HepG2 (cell line): ENCODE measurements around the gene CAPN9. TPM values are rescaled to one million over a fixed set of nuclear protein-coding genes. Genes with fewer than 3 reads are reported as not detected.

Experiments used
- ARNT ChIP-seq: fragments of 450-650 bp; IDR thresholded peaks from 2 replicates; pipeline ENCODE4 v1.6.1; 2017
- BHLHE40 ChIP-seq: IDR thresholded peaks from 2 replicates; pipeline ENCODE4 v1.6.1; 2011; ENCODE audit warnings: low read length, improper control_type of control experiment
- BORCS8-MEF2B ChIP-seq: sonication (generic); formaldehyde crosslinking; IDR thresholded peaks from 2 replicates; pipeline ENCODE4 v1.8.0; 2022; ENCODE audit warnings: mild to moderate bottlenecking, missing genetic modification reagents
- E2F1 ChIP-seq: sonication (generic); formaldehyde crosslinking; IDR thresholded peaks from 2 replicates; pipeline ENCODE4 v1.5.0; 2020; ENCODE audit warnings: missing genetic modification reagents
- FOSL2 ChIP-seq: sonication (generic); formaldehyde crosslinking; IDR thresholded peaks from 2 replicates; pipeline ENCODE4 v1.4.0; 2020; ENCODE audit warnings: missing genetic modification reagents
- KDM6A ChIP-seq: IDR thresholded peaks from 2 replicates; pipeline ENCODE4 v1.6.1; 2016; ENCODE audit warnings: low read depth
- MYNN ChIP-seq: sonication (generic); formaldehyde crosslinking; IDR thresholded peaks from 2 replicates; pipeline ENCODE4 v1.4.0; 2020; ENCODE audit warnings: mild to moderate bottlenecking, low read depth, missing genetic modification reagents
- NFKBIZ ChIP-seq: IDR thresholded peaks from 2 replicates; pipeline ENCODE4 v1.6.1; 2018; ENCODE audit warnings: missing genetic modification reagents, missing compliant biosample characterization
- SIN3A ChIP-seq: IDR thresholded peaks from 2 replicates; pipeline ENCODE4 v1.6.1; 2011; ENCODE audit warnings: low read depth, mild to moderate bottlenecking, control low read depth, low read length, borderline replicate concordance
- TP53 ChIP-seq: sonication (generic); formaldehyde crosslinking; conservative IDR thresholded peaks from 2 replicates; pipeline ENCODE4 v1.4.0; 2020; ENCODE audit warnings: missing genetic modification reagents
- ZNF10 ChIP-seq: sonication (generic); formaldehyde crosslinking; IDR thresholded peaks from 2 replicates; pipeline ENCODE4 v1.4.0; 2020; ENCODE audit warnings: mild to moderate bottlenecking, low read depth, missing genetic modification reagents, borderline replicate concordance
- ZNF383 ChIP-seq: sonication (generic); formaldehyde crosslinking; IDR thresholded peaks from 2 replicates; pipeline ENCODE4 v1.4.0; 2020; ENCODE audit warnings: missing genetic modification reagents, mild to moderate bottlenecking, borderline replicate concordance
- ZNF549 ChIP-seq: sonication (generic); formaldehyde crosslinking; IDR thresholded peaks from 2 replicates; pipeline ENCODE4 v1.5.0; 2020; ENCODE audit warnings: missing genetic modification reagents
- ZNF564 ChIP-seq: sonication (generic); formaldehyde crosslinking; IDR thresholded peaks from 2 replicates; pipeline ENCODE4 v1.8.1; 2023; ENCODE audit warnings: mild to moderate bottlenecking, missing genetic modification reagents
- polyA plus RNA-seq, 8 experiments: library from polyadenylated mRNA; depleted of rRNA in 3 of 8; stranded (reverse) in 7 of 8; unstranded in 1 of 8; fragments of >200 nt; fragmentation: Illumina TruSeq in 4 of 8; extraction: Trizol in 4 of 8; gene quantifications; 2 replicates each; pipeline versions ENCODE4 v1.2.1 to v1.2.3, GENCODE V29; 2011 to 2016; ENCODE audit warnings: low read depth in 4 of 8, missing spikeins in 1 of 8, mixed read lengths in 1 of 8; ENCODE audit not compliant: insufficient read depth in 1 of 8
- total RNA-seq, 5 experiments: library from RNA; depleted of rRNA; stranded (reverse); fragments of >200 nt; fragmentation: Illumina TruSeq; extraction: Trizol; gene quantifications; 2 replicates each; pipeline ENCODE4 v1.2.3, GENCODE V29; 2016; ENCODE audit warnings: low read depth in 1 of 5
- TF ChIP-seq, protein P1 (sequence below): sonication (generic); formaldehyde crosslinking; IDR thresholded peaks from 2 replicates; pipeline ENCODE4 v1.5.1; 2020; ENCODE audit warnings: mild to moderate bottlenecking, missing genetic modification reagents, borderline replicate concordance
- TF ChIP-seq, protein P2 (sequence below): sonication (generic); formaldehyde crosslinking; IDR thresholded peaks from 2 replicates; pipeline ENCODE4 v1.4.0; 2020; ENCODE audit warnings: missing genetic modification reagents, borderline replicate concordance
- TF ChIP-seq, protein P3 (sequence below): sonication (generic); formaldehyde crosslinking; conservative IDR thresholded peaks from 2 replicates; pipeline ENCODE4 v1.8.1; 2023; ENCODE audit warnings: missing genetic modification reagents

The CAPN9 gene
- total and polyA plus RNA-seq, 2 of the 13 experiments (the other 11 are each of a cell fraction or from before 2014, with no cell fraction given), result 0.04 to 0.31 TPM

DNA sequence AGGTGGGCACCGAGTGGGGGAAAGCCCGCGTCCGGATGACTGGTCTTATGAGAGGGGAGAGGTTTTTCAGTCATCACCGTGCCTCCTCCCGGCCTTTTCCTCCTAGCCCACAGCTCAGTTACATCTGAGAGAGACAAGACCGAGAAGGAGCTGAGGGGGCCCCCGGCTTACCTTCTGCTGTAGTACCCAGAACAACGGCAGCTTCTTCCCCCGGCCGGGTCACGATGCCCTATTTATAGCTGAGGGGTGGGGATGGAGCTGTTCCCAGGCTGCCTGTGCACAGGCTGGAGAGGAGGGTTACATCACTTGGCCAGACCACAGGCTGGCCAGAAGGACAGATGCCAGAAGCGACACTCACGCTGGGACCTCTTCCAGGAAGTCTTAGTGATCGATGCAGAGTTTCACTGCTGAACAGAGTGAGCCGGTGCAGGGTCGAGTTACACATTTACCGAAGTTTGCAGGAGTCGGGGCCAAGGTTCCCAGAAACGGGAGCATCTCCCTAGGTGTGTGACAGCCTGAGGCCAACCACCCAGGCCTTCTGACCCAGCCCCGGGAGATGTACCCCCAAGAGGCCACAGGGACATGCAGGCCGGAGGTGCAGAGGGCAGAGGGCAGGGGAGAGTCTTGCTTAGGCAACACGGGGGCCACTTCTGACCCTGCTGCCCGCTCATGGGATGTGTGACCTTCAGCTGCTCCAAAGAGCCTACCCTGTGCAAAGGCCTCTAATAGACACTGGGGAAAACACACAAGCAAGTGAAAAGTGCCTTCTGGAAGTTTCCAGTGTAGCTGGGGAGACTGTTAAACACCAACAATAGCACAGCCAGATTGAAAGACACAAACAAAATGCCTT, 33.0 kb upstream of the CAPN9 start, which contains the start of gene AGT (continued):
- no peak for TF ChIP-seq ZNF10 (CRISPR knock-in tag)
- peak; percentile 89 for TF ChIP-seq ZNF564 (CRISPR knock-in tag)
- no peak for TF ChIP-seq ARNT
- TF ChIP-seq ZNF383, result no peak
- peak; percentile 69 for TF ChIP-seq SIN3A
- no peak for TF ChIP-seq MYNN (CRISPR knock-in tag)
- TF ChIP-seq ZNF549 (CRISPR knock-in tag), result no peak
- TF ChIP-seq E2F1 (CRISPR knock-in tag), result peak; percentile 69; the same call in 1 of the 2 replicates
- TF ChIP-seq KDM6A, result peak; percentile 98
- TF ChIP-seq BORCS8-MEF2B (CRISPR knock-in tag), result peak; percentile 44; the same call in 1 of the 2 replicates
- TF ChIP-seq, protein P1, sequence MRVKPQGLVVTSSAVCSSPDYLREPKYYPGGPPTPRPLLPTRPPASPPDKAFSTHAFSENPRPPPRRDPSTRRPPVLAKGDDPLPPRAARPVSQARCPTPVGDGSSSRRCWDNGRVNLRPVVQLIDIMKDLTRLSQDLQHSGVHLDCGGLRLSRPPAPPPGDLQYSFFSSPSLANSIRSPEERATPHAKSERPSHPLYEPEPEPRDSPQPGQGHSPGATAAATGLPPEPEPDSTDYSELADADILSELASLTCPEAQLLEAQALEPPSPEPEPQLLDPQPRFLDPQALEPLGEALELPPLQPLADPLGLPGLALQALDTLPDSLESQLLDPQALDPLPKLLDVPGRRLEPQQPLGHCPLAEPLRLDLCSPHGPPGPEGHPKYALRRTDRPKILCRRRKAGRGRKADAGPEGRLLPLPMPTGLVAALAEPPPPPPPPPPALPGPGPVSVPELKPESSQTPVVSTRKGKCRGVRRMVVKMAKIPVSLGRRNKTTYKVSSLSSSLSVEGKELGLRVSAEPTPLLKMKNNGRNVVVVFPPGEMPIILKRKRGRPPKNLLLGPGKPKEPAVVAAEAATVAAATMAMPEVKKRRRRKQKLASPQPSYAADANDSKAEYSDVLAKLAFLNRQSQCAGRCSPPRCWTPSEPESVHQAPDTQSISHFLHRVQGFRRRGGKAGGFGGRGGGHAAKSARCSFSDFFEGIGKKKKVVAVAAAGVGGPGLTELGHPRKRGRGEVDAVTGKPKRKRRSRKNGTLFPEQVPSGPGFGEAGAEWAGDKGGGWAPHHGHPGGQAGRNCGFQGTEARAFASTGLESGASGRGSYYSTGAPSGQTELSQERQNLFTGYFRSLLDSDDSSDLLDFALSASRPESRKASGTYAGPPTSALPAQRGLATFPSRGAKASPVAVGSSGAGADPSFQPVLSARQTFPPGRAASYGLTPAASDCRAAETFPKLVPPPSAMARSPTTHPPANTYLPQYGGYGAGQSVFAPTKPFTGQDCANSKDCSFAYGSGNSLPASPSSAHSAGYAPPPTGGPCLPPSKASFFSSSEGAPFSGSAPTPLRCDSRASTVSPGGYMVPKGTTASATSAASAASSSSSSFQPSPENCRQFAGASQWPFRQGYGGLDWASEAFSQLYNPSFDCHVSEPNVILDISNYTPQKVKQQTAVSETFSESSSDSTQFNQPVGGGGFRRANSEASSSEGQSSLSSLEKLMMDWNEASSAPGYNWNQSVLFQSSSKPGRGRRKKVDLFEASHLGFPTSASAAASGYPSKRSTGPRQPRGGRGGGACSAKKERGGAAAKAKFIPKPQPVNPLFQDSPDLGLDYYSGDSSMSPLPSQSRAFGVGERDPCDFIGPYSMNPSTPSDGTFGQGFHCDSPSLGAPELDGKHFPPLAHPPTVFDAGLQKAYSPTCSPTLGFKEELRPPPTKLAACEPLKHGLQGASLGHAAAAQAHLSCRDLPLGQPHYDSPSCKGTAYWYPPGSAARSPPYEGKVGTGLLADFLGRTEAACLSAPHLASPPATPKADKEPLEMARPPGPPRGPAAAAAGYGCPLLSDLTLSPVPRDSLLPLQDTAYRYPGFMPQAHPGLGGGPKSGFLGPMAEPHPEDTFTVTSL (CRISPR knock-in tag), result peak; percentile 98
- peak; percentile 89 for TF ChIP-seq FOSL2 (CRISPR knock-in tag)
- TF ChIP-seq, protein P2, sequence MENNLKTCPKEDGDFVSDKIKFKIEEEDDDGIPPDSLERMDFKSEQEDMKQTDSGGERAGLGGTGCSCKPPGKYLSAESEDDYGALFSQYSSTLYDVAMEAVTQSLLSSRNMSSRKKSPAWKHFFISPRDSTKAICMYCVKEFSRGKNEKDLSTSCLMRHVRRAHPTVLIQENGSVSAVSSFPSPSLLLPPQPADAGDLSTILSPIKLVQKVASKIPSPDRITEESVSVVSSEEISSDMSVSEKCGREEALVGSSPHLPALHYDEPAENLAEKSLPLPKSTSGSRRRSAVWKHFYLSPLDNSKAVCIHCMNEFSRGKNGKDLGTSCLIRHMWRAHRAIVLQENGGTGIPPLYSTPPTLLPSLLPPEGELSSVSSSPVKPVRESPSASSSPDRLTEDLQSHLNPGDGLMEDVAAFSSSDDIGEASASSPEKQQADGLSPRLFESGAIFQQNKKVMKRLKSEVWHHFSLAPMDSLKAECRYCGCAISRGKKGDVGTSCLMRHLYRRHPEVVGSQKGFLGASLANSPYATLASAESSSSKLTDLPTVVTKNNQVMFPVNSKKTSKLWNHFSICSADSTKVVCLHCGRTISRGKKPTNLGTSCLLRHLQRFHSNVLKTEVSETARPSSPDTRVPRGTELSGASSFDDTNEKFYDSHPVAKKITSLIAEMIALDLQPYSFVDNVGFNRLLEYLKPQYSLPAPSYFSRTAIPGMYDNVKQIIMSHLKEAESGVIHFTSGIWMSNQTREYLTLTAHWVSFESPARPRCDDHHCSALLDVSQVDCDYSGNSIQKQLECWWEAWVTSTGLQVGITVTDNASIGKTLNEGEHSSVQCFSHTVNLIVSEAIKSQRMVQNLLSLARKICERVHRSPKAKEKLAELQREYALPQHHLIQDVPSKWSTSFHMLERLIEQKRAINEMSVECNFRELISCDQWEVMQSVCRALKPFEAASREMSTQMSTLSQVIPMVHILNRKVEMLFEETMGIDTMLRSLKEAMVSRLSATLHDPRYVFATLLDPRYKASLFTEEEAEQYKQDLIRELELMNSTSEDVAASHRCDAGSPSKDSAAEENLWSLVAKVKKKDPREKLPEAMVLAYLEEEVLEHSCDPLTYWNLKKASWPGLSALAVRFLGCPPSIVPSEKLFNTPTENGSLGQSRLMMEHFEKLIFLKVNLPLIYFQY (CRISPR knock-in tag), result peak; percentile 82
- TF ChIP-seq TP53 (CRISPR knock-in tag), result no peak
- no peak; the same call in 1 of the 2 replicates for TF ChIP-seq BHLHE40
- TF ChIP-seq, protein P3, sequence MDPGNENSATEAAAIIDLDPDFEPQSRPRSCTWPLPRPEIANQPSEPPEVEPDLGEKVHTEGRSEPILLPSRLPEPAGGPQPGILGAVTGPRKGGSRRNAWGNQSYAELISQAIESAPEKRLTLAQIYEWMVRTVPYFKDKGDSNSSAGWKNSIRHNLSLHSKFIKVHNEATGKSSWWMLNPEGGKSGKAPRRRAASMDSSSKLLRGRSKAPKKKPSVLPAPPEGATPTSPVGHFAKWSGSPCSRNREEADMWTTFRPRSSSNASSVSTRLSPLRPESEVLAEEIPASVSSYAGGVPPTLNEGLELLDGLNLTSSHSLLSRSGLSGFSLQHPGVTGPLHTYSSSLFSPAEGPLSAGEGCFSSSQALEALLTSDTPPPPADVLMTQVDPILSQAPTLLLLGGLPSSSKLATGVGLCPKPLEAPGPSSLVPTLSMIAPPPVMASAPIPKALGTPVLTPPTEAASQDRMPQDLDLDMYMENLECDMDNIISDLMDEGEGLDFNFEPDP, result no peak
- peak; percentile 91; the same call in 1 of the 2 replicates for TF ChIP-seq NFKBIZ
